Measurements from ENCODE around the gene CTBP2.

CTBP2 gene

DNA sequence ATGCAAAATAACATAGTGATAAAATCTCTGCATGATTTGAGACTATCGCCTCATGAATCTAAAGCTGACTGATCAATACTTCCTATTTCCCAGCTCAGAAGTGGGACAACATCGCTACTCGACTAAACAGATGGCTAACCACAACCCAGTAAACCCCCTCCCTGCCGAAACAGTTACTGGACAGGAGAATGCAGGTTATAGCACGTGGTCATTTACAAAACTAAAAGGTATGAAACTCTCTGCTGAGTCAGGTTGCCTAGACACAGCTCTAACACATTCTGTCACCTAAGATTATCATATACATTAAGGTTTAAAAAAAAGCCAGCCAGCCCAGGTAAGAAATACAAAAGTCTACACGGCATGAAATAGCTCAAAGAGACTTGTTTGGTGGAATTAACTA lies 64.0 kb downstream of the CTBP2 start:
- DNase-seq (ENCODE audit: low read depth), result no peak
- H3K4me3 ChIP-seq (ENCODE audit: control insufficient read depth, low read depth, low read length), result no peak overlapping the region
- TF ChIP-seq, protein P1, sequence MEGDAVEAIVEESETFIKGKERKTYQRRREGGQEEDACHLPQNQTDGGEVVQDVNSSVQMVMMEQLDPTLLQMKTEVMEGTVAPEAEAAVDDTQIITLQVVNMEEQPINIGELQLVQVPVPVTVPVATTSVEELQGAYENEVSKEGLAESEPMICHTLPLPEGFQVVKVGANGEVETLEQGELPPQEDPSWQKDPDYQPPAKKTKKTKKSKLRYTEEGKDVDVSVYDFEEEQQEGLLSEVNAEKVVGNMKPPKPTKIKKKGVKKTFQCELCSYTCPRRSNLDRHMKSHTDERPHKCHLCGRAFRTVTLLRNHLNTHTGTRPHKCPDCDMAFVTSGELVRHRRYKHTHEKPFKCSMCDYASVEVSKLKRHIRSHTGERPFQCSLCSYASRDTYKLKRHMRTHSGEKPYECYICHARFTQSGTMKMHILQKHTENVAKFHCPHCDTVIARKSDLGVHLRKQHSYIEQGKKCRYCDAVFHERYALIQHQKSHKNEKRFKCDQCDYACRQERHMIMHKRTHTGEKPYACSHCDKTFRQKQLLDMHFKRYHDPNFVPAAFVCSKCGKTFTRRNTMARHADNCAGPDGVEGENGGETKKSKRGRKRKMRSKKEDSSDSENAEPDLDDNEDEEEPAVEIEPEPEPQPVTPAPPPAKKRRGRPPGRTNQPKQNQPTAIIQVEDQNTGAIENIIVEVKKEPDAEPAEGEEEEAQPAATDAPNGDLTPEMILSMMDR (conservative IDR thresholded peaks at IDR 0.05; ENCODE audit: control insufficient read depth, insufficient read depth, low read depth, low read length), result no peak

DNA sequence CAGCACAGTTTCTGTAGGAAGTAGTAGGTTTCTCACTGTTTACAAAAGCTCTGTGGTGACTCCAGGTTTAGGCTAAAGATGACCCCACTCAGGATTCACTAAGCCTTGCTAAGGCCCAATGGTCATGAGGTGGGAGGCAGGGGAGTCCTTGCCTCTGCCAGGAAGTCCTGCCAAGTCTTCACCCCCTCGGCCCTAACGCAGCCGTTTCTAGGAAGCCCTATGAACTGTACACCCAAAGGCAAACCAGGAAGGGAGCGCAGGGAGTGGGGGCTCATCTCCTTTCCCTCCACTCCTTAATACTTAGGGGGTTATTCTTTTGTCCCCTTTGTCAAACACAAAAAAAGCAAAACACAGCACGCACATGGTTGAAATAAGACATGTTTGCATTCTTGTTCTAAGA lies 64.6 kb downstream of the CTBP2 start:
- TF ChIP-seq, protein P1 (conservative IDR thresholded peaks at IDR 0.05; ENCODE audit: control insufficient read depth, insufficient read depth, low read depth, low read length), result no peak
- no peak for DNase-seq (ENCODE audit: low read depth)
- no peak overlapping the region for H3K4me3 ChIP-seq (ENCODE audit: control insufficient read depth, low read depth, low read length)

DNA sequence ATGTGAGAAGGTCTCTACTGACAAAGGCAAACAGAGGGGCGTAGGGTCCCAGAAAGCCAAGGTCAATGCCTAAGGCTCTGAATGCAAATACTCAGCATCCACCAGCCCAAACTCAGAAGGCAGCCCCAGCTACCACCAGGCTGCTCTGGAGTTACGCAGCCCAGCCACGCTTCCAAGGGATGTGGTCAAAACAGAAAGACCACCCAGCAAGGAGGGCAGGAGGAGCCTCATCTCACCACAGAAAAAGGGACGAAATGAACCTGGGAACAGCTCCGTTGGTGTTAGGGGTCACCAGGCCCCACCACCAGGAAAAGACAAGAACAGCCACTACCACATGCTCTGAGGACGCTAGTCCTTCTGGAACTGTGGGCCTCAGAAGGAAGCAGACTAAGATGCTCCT lies 65.1 kb downstream of the CTBP2 start:
- TF ChIP-seq, protein P1 (conservative IDR thresholded peaks at IDR 0.05; ENCODE audit: control insufficient read depth, insufficient read depth, low read depth, low read length), result no peak
- H3K4me3 ChIP-seq (ENCODE audit: control insufficient read depth, low read depth, low read length), result no peak overlapping the region
- no peak for DNase-seq (ENCODE audit: low read depth)

DNA sequence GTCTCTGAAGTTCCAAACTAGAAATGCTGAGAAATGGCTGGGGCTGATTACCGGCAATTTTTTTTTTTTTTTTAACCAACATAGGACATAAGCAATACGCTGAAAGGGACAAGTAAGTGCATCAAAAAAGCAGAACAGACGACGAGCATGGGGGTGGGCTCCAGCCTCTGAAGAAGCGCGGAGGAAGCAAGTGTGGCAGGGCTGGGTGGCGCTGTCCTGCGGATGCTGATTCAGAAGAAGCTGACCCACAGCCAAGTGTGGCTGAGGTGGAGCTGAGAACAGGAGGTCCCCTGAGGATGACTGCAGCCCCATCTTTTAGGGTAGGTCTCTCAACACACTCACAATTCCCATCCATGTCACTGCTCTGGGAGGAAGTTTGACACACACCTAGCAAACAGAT lies 65.6 kb downstream of the CTBP2 start:
- DNase-seq (ENCODE audit: low read depth), result peak; percentile 51
- TF ChIP-seq, protein P1 (conservative IDR thresholded peaks at IDR 0.05; ENCODE audit: control insufficient read depth, insufficient read depth, low read depth, low read length), result no peak
- no peak overlapping the region for H3K4me3 ChIP-seq (ENCODE audit: control insufficient read depth, low read depth, low read length)

DNA sequence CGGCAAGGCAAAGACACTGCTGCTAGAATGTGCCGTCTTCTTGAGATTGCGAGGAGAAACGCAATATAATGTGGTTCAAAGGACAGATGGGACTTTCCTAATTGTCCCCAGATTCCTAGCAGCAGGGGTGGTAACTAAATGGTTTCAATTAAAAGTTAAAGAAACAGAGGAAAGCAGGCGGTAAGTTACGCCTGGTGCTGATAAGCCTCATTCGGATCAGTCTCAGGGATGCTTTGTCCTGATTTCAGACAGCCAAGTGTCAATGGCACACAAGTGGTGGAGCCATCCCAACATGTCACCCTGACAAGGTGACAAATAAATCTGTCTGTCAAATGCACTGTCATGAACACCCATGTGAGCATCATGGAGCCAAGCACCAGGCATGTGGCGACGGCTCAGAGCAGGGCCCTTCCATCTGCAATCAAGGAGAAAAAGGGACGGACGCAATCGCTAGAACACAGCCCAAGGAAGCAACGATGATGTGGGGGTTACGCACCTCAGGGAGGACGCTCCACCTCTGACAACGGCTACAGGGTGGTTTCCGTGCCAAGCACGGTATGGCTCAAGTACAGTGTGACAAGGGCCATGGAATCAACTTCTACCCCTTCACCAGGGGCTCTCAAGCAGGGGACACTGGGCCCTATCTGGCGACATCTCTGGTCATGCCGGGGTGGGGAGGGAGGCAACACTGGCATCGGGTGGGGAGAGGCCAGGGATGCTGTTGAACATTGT lies 66.2 kb downstream of the CTBP2 start:
- TF ChIP-seq, protein P1 (conservative IDR thresholded peaks at IDR 0.05; ENCODE audit: control insufficient read depth, insufficient read depth, low read depth, low read length), result no peak
- DNase-seq (ENCODE audit: low read depth), result no peak
- H3K4me3 ChIP-seq (ENCODE audit: control insufficient read depth, low read depth, low read length), result no peak overlapping the region

DNA sequence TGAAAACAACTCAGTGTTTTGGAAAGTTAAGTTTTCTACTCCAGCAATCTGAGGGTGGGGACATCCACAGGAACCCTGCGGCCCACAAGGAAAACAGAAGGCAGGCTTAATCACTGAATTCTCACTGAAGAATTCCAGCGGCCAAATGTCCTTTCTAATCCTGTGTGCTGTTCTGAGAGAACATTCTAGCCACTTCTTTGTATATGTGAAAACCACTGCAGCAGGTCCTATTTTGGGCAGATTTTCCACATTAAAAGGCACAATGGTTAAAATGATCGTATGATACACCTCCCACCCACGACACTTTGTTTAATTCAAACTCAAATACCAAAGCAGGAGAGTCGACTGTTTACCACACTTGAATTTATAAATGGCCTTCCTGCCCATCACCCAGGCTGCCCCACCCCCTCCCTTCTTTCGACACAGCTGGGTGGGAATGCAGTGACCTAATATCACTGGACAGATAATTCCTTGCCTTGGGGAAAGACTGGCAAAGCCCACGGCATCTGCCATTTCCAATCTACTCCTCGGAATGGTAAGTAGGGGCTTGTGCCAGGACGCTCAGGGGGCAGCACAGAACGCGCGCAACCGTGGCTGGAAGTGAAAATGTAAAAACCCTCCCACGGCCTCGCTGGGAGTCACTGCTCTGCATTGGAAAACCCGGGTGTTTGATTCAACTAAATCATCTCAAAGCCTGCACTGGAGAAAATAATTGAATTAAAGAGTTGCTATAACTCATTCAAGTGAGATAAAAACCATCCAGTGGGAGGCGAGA lies 67.0 kb downstream of the CTBP2 start:
- TF ChIP-seq, protein P1 (conservative IDR thresholded peaks at IDR 0.05; ENCODE audit: control insufficient read depth, insufficient read depth, low read depth, low read length), result no peak
- no peak overlapping the region for H3K4me3 ChIP-seq (ENCODE audit: control insufficient read depth, low read depth, low read length)
- DNase-seq (ENCODE audit: low read depth), result peak; percentile 48

All from fibroblast of mammary gland (primary cell).